SK-N-SH treated with all-trans-retinoic acid at 6 μM for 48 hours (cell line): ENCODE measurements around the gene RASL12.

Experiments used
- ATAC-seq: fragments of 200-7000 bp; cut with Tn5 transposase; 3 replicates; pipeline ENCODE4 v1.9.1; 2020; ENCODE audit warnings: mild to moderate bottlenecking, moderate library complexity
- ARNTL ChIP-seq: fragments of 450-650 bp; formaldehyde crosslinking; IDR thresholded peaks from 2 replicates; pipeline ENCODE4 v1.5.0; 2020; ENCODE audit warnings: low read depth, mild to moderate bottlenecking, moderate library complexity, borderline replicate concordance
- BACH2 ChIP-seq: fragments of 250-450 bp; sonication (Bioruptor Pico); IDR thresholded peaks from 2 replicates; pipeline ENCODE4 v1.9.0; 2021; ENCODE audit warnings: mild to moderate bottlenecking, borderline replicate concordance
- CSDC2 ChIP-seq: fragments of 250-450 bp; sonication (Bioruptor Pico); IDR thresholded peaks from 2 replicates; pipeline ENCODE4 v1.5.0; 2020; ENCODE audit warnings: mild to moderate bottlenecking, moderate library complexity
- CSRNP3 ChIP-seq: fragments of 250-450 bp; sonication (Bioruptor Pico); IDR thresholded peaks from 2 replicates; pipeline ENCODE4 v1.5.1; 2021; ENCODE audit warnings: mild to moderate bottlenecking, moderate library complexity
- GLIS3 ChIP-seq: fragments of 250-450 bp; sonication (Bioruptor Pico); IDR thresholded peaks from 2 replicates; pipeline ENCODE4 v1.5.0; 2020; ENCODE audit warnings: mild to moderate bottlenecking, moderate library complexity
- ISL1 ChIP-seq: fragments of 250-450 bp; sonication (Bioruptor Pico); IDR thresholded peaks from 2 replicates; pipeline ENCODE4 v2.1.2; 2022; ENCODE audit warnings: mild to moderate bottlenecking, moderate library complexity
- OSR1 ChIP-seq: fragments of 250-450 bp; sonication (Bioruptor Pico); IDR thresholded peaks from 2 replicates; pipeline ENCODE4 v1.8.0; 2022; ENCODE audit warnings: moderate library complexity, mild to moderate bottlenecking, inconsistent platforms
- POU6F1 ChIP-seq: fragments of 250-450 bp; sonication (Bioruptor Pico); IDR thresholded peaks from 2 replicates; pipeline ENCODE4 v1.8.0; 2021; ENCODE audit warnings: low read depth, mild to moderate bottlenecking, moderate library complexity, borderline replicate concordance
- PPARA ChIP-seq: fragments of 250-450 bp; sonication (Bioruptor Pico); IDR thresholded peaks from 2 replicates; pipeline ENCODE4 v1.5.0; 2020; ENCODE audit warnings: mild to moderate bottlenecking, borderline replicate concordance
- RARB ChIP-seq: fragments of 250-450 bp; sonication (Bioruptor Pico); IDR thresholded peaks from 2 replicates; pipeline ENCODE4 v1.8.0; 2021; ENCODE audit warnings: mild to moderate bottlenecking, moderate library complexity
- SNAI2 ChIP-seq: fragments of 250-450 bp; sonication (Bioruptor Pico); IDR thresholded peaks from 2 replicates; pipeline ENCODE4 v1.5.0; 2020; ENCODE audit warnings: mild to moderate bottlenecking, moderate library complexity
- TCF4 ChIP-seq: fragments of 250-450 bp; sonication (Bioruptor Pico); IDR thresholded peaks from 2 replicates; pipeline ENCODE4 v1.8.0; 2021; ENCODE audit warnings: mild to moderate bottlenecking, moderate library complexity, borderline replicate concordance
- TOX ChIP-seq: fragments of 250-450 bp; sonication (Bioruptor Pico); IDR thresholded peaks from 2 replicates; pipeline ENCODE4 v1.8.0; 2021; ENCODE audit warnings: mild to moderate bottlenecking, moderate library complexity, borderline replicate concordance
- ZC3H10 ChIP-seq: fragments of 250-450 bp; sonication (Bioruptor Pico); IDR thresholded peaks from 2 replicates; pipeline ENCODE4 v1.5.1; 2021; ENCODE audit warnings: mild to moderate bottlenecking, moderate library complexity
- ZFP3 ChIP-seq: fragments of 250-450 bp; sonication (Bioruptor Pico); IDR thresholded peaks from 2 replicates; pipeline ENCODE4 v1.5.0; 2020; ENCODE audit warnings: mild to moderate bottlenecking, moderate library complexity
- ZFP30 ChIP-seq: fragments of 450-650 bp; formaldehyde crosslinking; IDR thresholded peaks from 2 replicates; pipeline ENCODE4 v1.5.0; 2022; ENCODE audit warnings: mild to moderate bottlenecking, moderate library complexity
- ZNF565 ChIP-seq: fragments of 450-650 bp; formaldehyde crosslinking; conservative IDR thresholded peaks from 2 replicates; pipeline ENCODE4 v1.5.0; 2020; ENCODE audit warnings: low read depth, mild to moderate bottlenecking, moderate library complexity
- ZNF70 ChIP-seq: fragments of 450-650 bp; formaldehyde crosslinking; IDR thresholded peaks from 2 replicates; pipeline ENCODE4 v1.5.0; 2020; ENCODE audit warnings: mild to moderate bottlenecking, moderate library complexity
- ZNF8 ChIP-seq: fragments of 450-650 bp; formaldehyde crosslinking; IDR thresholded peaks from 2 replicates; pipeline ENCODE4 v1.5.0; 2020; ENCODE audit warnings: mild to moderate bottlenecking, moderate library complexity
- TF ChIP-seq, protein P1 (sequence below): fragments of 250-450 bp; sonication (Bioruptor Pico); IDR thresholded peaks from 2 replicates; pipeline ENCODE4 v1.5.1; 2020; ENCODE audit warnings: low read depth, mild to moderate bottlenecking, moderate library complexity
- TF ChIP-seq, protein P2 (sequence below): fragments of 250-450 bp; sonication (Bioruptor Pico); IDR thresholded peaks from 2 replicates; pipeline ENCODE4 v1.5.0; 2020; ENCODE audit warnings: mild to moderate bottlenecking, moderate library complexity

Gene RASL12

DNA sequence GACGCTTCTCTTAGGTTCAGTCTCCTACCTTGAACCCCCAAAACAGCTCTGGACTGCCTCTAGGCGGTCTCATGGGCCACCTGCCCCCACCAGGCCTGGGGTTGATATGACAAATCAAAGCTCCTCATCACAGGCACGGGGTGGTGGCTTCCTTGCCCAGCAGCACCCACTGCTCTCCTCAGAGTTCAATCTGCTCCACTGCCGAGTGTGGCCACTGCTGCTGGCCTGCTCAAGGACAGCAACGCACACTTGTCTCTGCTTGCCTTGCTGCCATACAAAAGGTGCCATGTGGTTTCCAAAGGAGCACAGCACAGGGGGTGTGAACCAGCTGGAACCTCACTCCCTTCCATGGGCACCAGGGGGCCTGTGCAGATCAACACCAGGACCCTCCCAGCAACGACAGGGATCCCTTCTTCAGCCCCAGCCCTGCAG is 18.9 kb upstream of the RASL12 start:
- peak; percentile 33 for ATAC-seq
- no peak for TF ChIP-seq CSDC2 (CRISPR knock-in tag)
- no peak for TF ChIP-seq ZC3H10 (CRISPR knock-in tag)
- no peak for TF ChIP-seq ZNF70 (CRISPR knock-in tag)
- TF ChIP-seq ZFP30 (CRISPR knock-in tag), result no peak
- TF ChIP-seq TCF4 (CRISPR knock-in tag), result no peak
- TF ChIP-seq, protein P1, sequence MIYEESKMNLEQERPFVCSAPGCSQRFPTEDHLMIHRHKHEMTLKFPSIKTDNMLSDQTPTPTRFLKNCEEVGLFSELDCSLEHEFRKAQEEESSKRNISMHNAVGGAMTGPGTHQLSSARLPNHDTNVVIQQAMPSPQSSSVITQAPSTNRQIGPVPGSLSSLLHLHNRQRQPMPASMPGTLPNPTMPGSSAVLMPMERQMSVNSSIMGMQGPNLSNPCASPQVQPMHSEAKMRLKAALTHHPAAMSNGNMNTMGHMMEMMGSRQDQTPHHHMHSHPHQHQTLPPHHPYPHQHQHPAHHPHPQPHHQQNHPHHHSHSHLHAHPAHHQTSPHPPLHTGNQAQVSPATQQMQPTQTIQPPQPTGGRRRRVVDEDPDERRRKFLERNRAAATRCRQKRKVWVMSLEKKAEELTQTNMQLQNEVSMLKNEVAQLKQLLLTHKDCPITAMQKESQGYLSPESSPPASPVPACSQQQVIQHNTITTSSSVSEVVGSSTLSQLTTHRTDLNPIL (CRISPR knock-in tag), result no peak
- no peak for TF ChIP-seq TOX (CRISPR knock-in tag)
- no peak for TF ChIP-seq ZNF565 (CRISPR knock-in tag)
- no peak for TF ChIP-seq ARNTL (CRISPR knock-in tag)
- no peak for TF ChIP-seq ZFP3 (CRISPR knock-in tag)
- TF ChIP-seq PPARA, result no peak
- TF ChIP-seq ISL1 (CRISPR knock-in tag), result no peak
- no peak for TF ChIP-seq GLIS3 (CRISPR knock-in tag)
- TF ChIP-seq RARB (CRISPR knock-in tag), result no peak
- TF ChIP-seq, protein P2, sequence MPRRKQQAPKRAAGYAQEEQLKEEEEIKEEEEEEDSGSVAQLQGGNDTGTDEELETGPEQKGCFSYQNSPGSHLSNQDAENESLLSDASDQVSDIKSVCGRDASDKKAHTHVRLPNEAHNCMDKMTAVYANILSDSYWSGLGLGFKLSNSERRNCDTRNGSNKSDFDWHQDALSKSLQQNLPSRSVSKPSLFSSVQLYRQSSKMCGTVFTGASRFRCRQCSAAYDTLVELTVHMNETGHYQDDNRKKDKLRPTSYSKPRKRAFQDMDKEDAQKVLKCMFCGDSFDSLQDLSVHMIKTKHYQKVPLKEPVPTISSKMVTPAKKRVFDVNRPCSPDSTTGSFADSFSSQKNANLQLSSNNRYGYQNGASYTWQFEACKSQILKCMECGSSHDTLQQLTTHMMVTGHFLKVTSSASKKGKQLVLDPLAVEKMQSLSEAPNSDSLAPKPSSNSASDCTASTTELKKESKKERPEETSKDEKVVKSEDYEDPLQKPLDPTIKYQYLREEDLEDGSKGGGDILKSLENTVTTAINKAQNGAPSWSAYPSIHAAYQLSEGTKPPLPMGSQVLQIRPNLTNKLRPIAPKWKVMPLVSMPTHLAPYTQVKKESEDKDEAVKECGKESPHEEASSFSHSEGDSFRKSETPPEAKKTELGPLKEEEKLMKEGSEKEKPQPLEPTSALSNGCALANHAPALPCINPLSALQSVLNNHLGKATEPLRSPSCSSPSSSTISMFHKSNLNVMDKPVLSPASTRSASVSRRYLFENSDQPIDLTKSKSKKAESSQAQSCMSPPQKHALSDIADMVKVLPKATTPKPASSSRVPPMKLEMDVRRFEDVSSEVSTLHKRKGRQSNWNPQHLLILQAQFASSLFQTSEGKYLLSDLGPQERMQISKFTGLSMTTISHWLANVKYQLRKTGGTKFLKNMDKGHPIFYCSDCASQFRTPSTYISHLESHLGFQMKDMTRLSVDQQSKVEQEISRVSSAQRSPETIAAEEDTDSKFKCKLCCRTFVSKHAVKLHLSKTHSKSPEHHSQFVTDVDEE (CRISPR knock-in tag), result no peak
- TF ChIP-seq SNAI2, result no peak

GRCh38 chr15:65085990-65086679 is 18.3 kb upstream of the RASL12 start:
- no peak for TF ChIP-seq GLIS3 (CRISPR knock-in tag)
- no peak for TF ChIP-seq BACH2
- no peak for TF ChIP-seq ZNF8 (CRISPR knock-in tag)
- no peak for TF ChIP-seq SNAI2
- no peak for TF ChIP-seq TOX (CRISPR knock-in tag)
- TF ChIP-seq, protein P1 (CRISPR knock-in tag), result no peak
- peak; percentile 82 for ATAC-seq

GRCh38 chr15:65085207-65085753 is 17.5 kb upstream of the RASL12 start:
- ATAC-seq, result no peak
- no peak for TF ChIP-seq ZNF565 (CRISPR knock-in tag)
- TF ChIP-seq RARB (CRISPR knock-in tag), result no peak
- no peak for TF ChIP-seq CSDC2 (CRISPR knock-in tag)
- no peak for TF ChIP-seq CSRNP3 (CRISPR knock-in tag)
- TF ChIP-seq POU6F1, result no peak
- TF ChIP-seq TOX (CRISPR knock-in tag), result no peak
- no peak for TF ChIP-seq PPARA
- TF ChIP-seq OSR1, result no peak
- no peak for TF ChIP-seq ZC3H10 (CRISPR knock-in tag)
